NAMALWA (cell line): ENCODE measurements around the gene TMEM217.
"Not testable (repeated sequence)": the region's sequence is repeated elsewhere in the genome, so short reads cannot be mapped to it uniquely, and the experiment has no call there.

Source experiments
- DNase-seq: peaks from one replicate; pipeline ENCODE4 v3.0.0-alpha.2; 2015; ENCODE audit warnings: low spot score

TMEM217 gene

DNA sequence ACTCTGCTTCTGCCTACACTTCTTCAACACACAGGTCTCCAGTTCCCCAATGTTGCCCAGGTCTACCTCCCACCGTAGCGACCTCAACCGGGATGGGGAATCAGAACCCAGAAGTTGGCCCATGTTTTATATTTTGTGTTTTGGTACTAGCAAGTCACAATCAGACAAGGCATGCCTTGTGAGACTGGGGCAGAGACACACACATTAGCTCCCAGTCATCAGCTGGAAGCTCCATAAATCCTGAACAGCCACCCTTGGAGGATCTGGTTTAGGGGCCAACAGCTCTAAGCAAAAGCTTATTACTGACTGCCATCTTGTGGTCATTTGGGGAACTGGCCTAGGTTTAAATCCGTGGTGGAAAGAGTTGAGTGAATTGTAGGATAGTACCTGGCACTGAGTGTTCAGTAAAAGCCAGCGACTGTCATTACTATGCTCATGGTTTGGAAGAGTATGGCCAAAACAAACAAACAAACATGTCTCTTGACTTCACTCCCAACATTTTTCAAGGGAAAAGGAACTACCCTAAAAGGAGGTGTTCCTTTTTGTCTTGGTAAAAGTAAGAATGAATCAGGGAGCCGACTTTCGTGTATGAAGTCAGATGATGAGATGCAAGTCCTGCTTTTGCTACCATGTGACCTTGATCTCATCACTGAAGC is 47.5 kb downstream of the TMEM217 start:
- peak; percentile 88 for DNase-seq

DNA sequence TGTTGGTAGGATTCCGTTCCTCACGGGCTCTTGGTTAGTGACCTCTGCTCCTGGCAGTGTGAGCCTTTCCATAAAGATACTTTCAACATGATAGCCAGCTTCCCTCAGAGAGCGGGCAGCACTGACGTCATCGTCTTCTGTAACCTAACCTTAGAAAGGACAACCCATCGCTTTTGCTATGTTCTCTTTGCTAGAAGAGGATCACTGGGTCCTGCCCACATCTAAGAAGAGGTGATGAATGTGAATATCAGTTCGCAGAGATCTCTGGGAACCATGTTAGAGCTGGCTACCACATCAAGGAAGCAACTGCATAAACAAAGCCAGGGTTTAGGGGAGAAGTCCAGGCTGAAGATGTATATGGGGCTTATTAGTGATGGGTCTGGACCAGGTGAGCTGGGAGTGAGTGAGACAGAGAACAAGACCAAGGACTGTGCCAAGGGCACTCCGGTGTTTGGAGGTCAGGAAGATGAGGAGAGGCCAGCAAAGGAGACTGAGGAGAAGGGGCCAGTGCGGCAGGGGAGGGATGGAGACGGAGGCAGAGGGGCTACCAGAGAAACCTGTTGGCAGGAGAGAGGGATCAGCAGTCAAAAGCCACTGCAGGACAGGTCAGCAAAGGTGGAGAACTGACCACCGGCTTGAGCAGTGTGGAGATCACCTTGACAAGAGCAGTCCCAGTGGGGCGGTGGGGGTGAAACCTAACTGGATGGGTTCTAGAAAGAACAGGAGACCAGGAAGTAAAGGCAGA is 48.3 kb downstream of the TMEM217 start:
- no peak for DNase-seq

- DNase-seq: no peak
These were observed 49.2 kb downstream of the TMEM217 start for GRCh38 chr6:37208793-37209192.

DNA sequence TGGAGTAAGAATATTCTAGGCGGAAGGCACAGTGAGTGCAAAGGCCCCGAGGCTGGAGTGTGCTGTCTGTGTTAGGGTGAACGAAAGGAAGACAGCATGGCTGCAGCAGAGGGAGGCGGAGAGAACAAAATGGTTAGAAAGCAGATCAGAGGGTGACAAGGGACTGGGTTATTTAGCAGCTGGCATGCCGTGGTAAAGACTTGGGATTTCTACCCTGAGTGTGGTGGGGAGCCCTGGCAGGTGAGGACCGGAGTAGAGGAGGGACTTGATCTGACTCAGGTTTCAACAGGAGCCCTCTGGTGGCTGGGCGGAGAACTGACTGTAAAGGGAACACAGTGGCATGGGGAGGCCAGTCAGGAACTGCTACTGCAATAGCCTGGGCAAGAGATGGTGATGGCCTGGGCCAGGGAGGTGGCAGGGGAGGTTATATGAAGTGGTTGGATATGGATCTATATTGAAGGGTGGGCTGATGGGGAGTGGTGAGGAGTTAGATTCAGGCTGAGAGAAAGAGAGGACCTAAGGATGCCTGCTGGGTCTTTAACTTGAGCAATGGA is 50.0 kb downstream of the TMEM217 start:
- DNase-seq: peak; percentile 91

- DNase-seq: no peak
These were observed 51.3 kb downstream of the TMEM217 start for GRCh38 chr6:37206622-37207021.

DNA sequence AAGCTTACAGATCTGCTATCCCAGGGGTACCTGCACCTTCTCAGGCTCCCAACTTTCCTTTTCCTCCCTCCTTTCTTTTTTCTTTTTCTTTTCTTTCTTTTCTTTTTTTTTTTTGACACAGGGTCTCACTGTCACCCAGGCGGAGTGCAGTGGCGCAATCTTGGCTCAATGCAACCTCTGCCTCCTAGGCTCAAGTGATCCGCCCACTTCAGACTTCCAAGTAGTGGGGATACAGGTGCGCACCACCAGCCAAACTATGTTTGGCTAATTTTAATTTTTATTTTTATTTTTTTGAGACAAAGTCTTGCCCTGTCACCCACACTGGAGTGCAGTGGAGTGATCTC is 52.0 kb downstream of the TMEM217 start:
- DNase-seq: no peak

DNA sequence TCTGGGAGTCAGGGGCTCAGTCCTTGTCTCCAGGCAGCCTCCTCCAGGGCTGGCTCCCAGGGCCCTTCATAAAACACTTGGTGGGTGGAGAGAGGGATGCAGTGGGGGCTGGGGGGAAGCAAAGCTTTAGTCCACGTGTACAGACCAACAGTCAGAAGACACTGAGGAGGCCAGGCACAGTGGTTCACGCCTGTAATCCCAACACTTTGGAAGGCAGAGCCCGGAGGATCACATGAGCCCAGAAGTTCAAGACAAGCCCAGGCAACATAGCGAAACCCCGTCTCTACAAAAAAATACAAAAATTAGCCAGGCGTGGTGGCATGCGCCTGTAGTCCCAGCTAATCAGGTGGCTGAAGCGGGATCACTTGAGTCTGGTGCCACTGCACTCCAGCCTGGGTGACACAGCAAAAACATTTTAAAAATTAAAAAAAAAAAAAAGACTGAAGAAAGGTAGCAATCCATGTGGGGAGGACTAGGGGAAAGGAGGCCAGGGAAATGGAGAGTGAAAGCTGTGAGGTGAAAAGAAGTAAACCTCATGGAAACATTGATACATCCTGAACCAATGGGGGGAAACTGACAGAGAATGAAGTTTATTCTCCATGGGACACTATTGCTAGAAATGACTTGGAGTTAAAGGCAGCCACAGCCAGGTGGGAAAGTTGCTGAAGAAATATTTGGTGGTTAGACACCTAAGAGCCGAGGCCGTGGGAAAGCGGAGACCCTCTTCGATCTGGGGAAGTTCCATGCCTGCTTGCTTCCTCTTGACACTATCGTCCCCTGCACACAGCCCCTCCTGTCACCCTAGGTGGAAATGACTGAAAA is 52.6 kb downstream of the TMEM217 start:
- DNase-seq: no peak

DNA sequence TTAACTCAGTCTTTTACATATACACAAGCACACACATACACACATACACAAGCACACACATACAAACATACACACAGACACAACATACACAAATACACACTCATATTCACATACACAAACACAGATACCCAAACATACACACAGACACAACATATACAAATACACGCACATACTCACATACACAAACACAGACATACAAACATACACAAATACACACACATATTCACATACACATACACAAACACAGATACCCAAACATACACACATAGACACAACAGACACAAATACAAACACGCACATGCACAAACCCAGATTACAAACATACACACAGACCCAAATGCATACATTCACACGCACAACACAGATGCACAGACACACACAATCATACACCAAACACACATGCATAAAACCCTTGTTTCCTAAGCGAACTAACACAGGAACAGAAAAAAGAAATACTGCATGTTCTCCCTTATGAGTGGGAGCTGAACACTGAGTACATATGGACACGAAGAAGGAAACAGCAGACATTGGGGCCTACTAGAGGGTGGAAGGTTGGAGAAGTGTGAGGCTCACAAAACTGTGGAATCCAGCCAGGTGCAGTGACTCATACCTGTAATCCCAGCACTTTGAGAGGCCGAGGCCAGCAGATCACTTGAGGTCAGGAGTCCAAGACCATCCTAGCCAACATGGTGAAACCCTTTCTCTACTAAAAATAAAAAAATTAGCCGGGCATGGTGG is 53.8 kb downstream of the TMEM217 start:
- no peak for DNase-seq

DNA sequence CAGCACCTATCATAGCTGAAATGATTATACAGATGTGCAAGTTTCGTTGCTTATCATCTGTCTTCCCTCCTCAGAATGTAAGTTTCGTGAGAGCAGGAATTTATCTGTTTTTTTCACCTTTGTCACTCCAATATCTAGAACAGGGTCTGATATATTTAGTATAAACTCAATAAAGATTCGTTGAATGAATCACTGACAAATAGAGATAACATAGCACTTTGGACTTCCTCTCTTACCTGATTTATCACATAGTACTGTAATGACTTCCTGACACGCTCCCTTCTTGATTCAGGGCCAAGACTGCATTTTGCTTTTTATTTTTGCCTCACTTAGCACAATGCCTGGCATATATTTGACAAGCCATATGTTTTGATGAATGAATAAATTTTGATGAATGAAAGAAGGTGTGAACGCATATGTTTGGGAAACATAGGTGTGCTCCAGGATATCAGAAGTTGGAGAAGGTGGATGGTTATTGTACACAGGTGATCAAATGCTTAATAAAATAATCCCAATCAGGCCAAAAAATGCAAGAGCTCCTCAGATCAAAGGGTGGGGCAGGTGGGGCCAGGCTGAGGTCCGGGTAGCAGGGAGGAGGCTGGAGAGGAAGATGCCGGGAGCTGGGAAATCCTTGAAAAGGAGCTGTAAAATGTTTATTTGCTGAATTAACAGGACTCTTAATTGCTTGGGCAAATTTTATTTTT is 55.0 kb downstream of the TMEM217 start:
- no peak for DNase-seq

GRCh38 chr6:37201726-37202125 is 56.2 kb downstream of the TMEM217 start:
- no peak for DNase-seq

GRCh38 chr6:37200085-37200484 is 57.9 kb downstream of the TMEM217 start:
- no peak for DNase-seq

- DNase-seq: not testable (repeated sequence)
These were observed 61.5 kb downstream of the TMEM217 start for GRCh38 chr6:37196451-37196850.

DNA sequence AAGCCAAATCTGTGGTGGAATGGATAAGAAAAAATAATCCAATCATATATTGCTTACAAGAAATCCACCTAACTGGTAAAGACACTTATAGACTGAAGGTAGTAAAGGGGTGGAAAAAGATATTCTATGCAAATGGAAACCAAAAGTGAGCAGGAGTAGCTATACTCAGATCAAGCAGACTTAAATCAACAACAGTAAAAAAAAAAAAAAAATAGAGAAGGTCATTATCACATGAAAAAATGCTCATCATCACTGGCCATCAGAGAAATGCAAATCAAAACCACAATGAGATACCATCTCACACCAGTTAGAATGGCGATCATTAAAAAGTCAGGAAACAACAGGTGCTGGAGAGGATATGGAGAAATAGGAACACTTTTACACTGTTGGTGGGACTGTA is 63.1 kb downstream of the TMEM217 start:
- not testable (repeated sequence) for DNase-seq

- no peak for DNase-seq
These were observed 65.3 kb downstream of the TMEM217 start for GRCh38 chr6:37192666-37193065.

DNA sequence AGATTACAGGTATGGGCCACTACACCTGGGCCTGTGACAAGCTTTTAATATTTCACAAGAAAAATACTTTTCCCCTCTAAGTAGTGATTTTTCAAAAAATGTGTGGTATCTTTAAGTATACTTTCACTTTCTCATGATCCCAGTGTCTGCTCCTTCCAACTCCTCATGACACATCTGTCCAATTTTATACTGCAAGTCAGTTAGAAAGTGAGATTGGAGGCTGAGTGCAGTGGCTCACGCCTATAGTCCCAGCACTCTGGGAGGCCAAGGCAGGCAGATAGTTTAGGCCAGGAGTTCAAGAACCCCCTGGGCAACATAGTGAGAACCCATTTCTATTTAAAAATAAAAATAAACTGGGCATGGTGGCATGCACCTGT is 67.8 kb downstream of the TMEM217 start:
- DNase-seq: no peak

- DNase-seq: no peak
These were observed 68.9 kb downstream of the TMEM217 start for GRCh38 chr6:37188962-37189510.

DNA sequence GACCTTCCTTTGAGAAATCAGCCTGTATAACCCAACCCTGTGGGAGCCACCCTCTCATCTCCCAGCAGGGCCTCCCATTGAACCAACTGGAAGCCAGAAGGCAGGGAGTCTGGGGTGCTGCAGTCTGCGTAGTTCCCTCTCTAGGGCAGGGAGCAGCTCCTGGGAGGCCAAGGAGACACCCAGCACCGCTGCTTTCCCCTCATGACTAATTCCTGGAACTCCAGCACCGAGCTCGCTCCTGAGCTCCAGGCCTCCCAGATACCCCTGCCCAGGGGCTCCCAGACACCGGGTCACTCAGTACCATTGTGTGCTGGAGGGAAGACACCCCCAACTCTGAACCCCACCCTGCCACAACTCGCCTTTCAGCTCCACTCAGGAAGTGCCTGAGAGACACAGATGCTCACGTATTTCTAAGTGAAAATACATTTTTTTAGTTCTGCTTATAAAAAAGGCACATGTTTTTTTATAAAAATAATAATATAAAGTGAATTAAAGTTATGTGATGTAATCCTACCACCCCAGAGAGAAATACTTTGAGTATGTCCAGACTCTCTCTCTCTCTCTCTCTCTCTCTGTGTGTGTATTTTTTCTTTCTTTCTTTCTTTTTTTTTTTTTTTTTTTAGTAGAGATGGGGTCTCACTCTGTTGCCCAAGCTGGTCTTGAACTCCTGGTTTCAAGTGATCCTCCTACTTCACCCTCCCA is 70.5 kb downstream of the TMEM217 start:
- no peak for DNase-seq

DNA sequence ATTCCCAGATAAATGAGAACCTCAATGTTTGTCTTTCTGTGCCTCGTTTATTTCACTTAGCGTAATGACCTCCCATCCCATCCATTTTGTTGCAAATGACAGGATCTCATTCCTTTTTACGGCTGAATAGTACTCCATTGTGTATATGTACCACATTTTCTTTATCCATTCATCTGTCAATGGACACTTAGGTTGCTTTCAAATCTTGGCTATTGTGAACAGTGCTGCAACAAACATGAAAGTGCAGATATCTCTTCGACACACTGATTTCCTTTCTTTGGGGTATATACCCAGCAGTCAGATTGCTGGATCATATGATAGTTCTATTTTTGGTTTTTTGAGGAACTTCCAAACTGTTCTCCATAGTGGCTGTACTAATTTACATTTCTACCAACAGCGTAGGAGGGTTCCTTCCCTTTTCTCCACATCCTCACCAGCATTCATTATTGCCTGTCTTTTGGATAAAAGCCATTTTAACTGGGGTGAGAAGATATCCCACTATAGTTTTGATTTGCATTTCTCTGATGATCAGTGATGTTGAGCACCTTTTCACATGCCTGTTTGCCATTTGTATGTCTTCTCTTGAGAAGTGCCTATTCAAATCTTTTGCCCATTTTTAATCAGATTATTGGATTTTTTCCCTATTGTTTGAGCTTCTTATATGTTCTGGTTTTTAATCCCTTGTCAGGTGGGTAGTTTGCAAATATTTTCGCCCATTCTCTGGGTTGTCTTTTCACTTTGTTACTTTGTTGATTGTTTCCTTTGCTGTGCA is 71.8 kb downstream of the TMEM217 start:
- DNase-seq: not testable (repeated sequence)

GRCh38 chr6:37182736-37183590 is 75.0 kb downstream of the TMEM217 start:
- peak; percentile 48 for DNase-seq
